Measurements from ENCODE around the gene PRR5L. TPM values are rescaled to one million over a fixed set of nuclear protein-coding genes. Genes with fewer than 3 reads are reported as not detected.

The PRR5L gene
- polyA plus RNA-seq, 3 donors, result 3.5 to 16.0 (median 7.4) TPM

DNA sequence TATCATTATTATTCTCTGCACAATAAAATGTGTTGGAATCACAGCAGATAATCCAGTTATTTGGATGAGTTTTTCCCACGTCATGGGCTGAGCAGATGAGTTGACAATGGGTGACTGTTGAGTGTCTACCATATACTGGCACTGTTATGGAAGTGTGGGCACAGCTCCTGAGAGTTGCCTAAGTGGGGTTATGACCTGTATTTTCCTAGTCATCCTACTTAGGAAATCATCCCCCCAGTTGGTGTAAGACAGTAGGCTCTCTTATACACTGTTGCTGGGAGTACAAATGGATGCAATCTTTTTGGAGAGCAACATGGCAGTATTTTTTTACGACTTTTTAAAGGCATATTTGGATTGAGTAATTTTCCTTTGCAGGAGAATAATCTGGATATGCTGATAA is 147.6 kb downstream of the PRR5L start:
- Histone ChIP-seq H4K20me1 (ENCODE audit: insufficient read depth, low read length) (no peaks in the 10 kb centered on the region), H3K27ac (ENCODE audit: low read depth in 1 of 2, low read length in 2 of 2) (no peak overlapping the region), H3K9ac (ENCODE audit: insufficient read depth, low read length, poor library complexity, severe bottlenecking) (no peak overlapping the region), H3K27me3 (ENCODE audit: control insufficient read depth in 2 of 2, insufficient read depth in 2 of 2, low read length in 2 of 2) (no peaks in the 10 kb centered on the region), H3K4me3 (replicated peaks in 1 of 3; ENCODE audit: low read depth in 2 of 3, low read length in 3 of 3) (no peak overlapping the region), H2AFZ (ENCODE audit: insufficient read depth, low read depth, low read length, poor library complexity, severe bottlenecking) (no peak overlapping the region), H3K79me2 (ENCODE audit: insufficient read depth, low read length) (no peaks in the 10 kb centered on the region), H3K4me1 (ENCODE audit: control insufficient read depth in 1 of 2, insufficient read depth in 2 of 2, low read length in 2 of 2) (peaks cover 0 to 6% of the 10 kb centered on the region in 2 donors), H3K4me2 (replicated peaks; ENCODE audit: extremely low read depth, low read length, poor library complexity, severe bottlenecking) (no peak overlapping the region), H3K9me3 (replicated peaks in 1 of 2; ENCODE audit: control insufficient read depth in 1 of 2, insufficient read depth in 1 of 2, low read length in 2 of 2) (no peaks in the 10 kb centered on the region), H3K36me3 (replicated peaks in 1 of 2; ENCODE audit: control insufficient read depth in 1 of 2, insufficient read depth in 2 of 2, low read length in 2 of 2) (no peaks in the 10 kb centered on the region)
- H3K27ac Mint-ChIP-seq, result no peak overlapping the region
- H3K4me1 Mint-ChIP-seq, result peaks cover 12% of the 10 kb centered on the region
- WGBS (ENCODE audit: insufficient coverage), result no CpG with 5 or more reads among the region's 2 CpGs
- no peaks in the 10 kb centered on the region for H3K9me3 Mint-ChIP-seq
- H3K36me3 Mint-ChIP-seq, result peaks cover 17 to 26% of the 10 kb centered on the region in 2 donors
- no peak for DNase-seq
- H3K4me3 Mint-ChIP-seq, result no peak overlapping the region
- intact Hi-C loops (cut with micrococcal nuclease), result no loop called here
- TF ChIP-seq, protein P1, sequence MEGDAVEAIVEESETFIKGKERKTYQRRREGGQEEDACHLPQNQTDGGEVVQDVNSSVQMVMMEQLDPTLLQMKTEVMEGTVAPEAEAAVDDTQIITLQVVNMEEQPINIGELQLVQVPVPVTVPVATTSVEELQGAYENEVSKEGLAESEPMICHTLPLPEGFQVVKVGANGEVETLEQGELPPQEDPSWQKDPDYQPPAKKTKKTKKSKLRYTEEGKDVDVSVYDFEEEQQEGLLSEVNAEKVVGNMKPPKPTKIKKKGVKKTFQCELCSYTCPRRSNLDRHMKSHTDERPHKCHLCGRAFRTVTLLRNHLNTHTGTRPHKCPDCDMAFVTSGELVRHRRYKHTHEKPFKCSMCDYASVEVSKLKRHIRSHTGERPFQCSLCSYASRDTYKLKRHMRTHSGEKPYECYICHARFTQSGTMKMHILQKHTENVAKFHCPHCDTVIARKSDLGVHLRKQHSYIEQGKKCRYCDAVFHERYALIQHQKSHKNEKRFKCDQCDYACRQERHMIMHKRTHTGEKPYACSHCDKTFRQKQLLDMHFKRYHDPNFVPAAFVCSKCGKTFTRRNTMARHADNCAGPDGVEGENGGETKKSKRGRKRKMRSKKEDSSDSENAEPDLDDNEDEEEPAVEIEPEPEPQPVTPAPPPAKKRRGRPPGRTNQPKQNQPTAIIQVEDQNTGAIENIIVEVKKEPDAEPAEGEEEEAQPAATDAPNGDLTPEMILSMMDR (IDR thresholded peaks at IDR 0.05), result no peak
- H3K27me3 Mint-ChIP-seq (ENCODE audit: low read depth in 3 of 3), result peaks cover 0 to 3% (median 2%) of the 10 kb centered on the region in 3 donors

DNA sequence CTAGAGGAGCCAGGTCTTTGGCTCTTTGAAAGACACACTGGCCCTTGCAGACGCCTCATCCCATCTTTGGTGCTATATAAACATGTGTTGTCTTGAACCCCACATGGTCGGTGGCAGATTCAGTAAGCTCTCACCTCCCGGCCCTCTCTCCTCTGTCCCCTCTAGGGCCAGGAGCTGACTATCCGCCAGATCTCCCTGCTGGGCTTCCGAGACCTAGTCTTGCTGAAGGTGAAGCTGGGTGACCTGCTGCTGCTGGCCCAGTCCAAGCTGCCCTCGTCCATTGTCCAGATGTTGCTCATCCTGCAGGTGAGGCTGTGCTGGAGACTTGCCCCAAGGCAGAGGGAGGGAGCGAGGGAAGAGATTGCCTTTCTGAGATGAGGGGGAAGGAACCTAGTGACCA is 150.0 kb downstream of the PRR5L start:
- H3K4me3 Mint-ChIP-seq, result no peak overlapping the region
- no peak overlapping the region for H3K4me2 ChIP-seq (replicated peaks; ENCODE audit: extremely low read depth, low read length, poor library complexity, severe bottlenecking)
- H3K9me3 ChIP-seq (replicated peaks in 1 of 2; ENCODE audit: control insufficient read depth in 1 of 2, insufficient read depth in 1 of 2, low read length in 2 of 2), result no peaks in the 10 kb centered on the region
- H3K27me3 Mint-ChIP-seq (ENCODE audit: low read depth in 3 of 3), result peaks cover 0 to 2% (median 2%) of the 10 kb centered on the region in 3 donors
- no peaks in the 10 kb centered on the region for H3K79me2 ChIP-seq (ENCODE audit: insufficient read depth, low read length)
- H3K27me3 ChIP-seq (ENCODE audit: control insufficient read depth in 2 of 2, insufficient read depth in 2 of 2, low read length in 2 of 2), result no peaks in the 10 kb centered on the region
- H3K36me3 ChIP-seq (replicated peaks in 1 of 2; ENCODE audit: control insufficient read depth in 1 of 2, insufficient read depth in 2 of 2, low read length in 2 of 2), result no peaks in the 10 kb centered on the region
- no peaks in the 10 kb centered on the region for H3K9me3 Mint-ChIP-seq
- peaks cover 24 to 25% of the 10 kb centered on the region in 2 donors for H3K36me3 Mint-ChIP-seq
- no peak overlapping the region for H3K9ac ChIP-seq (ENCODE audit: insufficient read depth, low read length, poor library complexity, severe bottlenecking)
- no peak overlapping the region for H3K4me3 ChIP-seq (replicated peaks in 1 of 3; ENCODE audit: low read depth in 2 of 3, low read length in 3 of 3)
- 97% methylated on average over 4 of the region's 7 CpGs for WGBS (ENCODE audit: insufficient coverage)
- H2AFZ ChIP-seq (ENCODE audit: insufficient read depth, low read depth, low read length, poor library complexity, severe bottlenecking), result no peak overlapping the region
- H3K4me1 Mint-ChIP-seq, result peaks cover 28% of the 10 kb centered on the region
- TF ChIP-seq, protein P1 (IDR thresholded peaks at IDR 0.05), result no peak
- H3K4me1 ChIP-seq (ENCODE audit: control insufficient read depth in 1 of 2, insufficient read depth in 2 of 2, low read length in 2 of 2), result peaks cover 12 to 21% of the 10 kb centered on the region in 2 donors
- DNase-seq, result no peak
- no peak overlapping the region for H3K27ac ChIP-seq (ENCODE audit: low read depth in 1 of 2, low read length in 2 of 2)
- intact Hi-C loops (cut with micrococcal nuclease), result no loop called here
- no peaks in the 10 kb centered on the region for H4K20me1 ChIP-seq (ENCODE audit: insufficient read depth, low read length)
- H3K27ac Mint-ChIP-seq, result no peak overlapping the region

All from CD14-positive monocyte (primary cell).